ENCODE results near the gene MTR.

Gene MTR

GRCh38 chr1:236795035-236795756, at the start of gene MTR:
Gene MTR (plus strand): TSS chr1:236795292. CDS start chr1:236795704, 412 bp downstream.
- DNase-seq = peak; percentile 80

GRCh38 chr1:236746785-236747184, 48.3 kb upstream of the MTR start:
- no peak for DNase-seq

- no peak for DNase-seq
Measured at GRCh38 chr1:236747311-236747985, 47.6 kb upstream of the MTR start.

GRCh38 chr1:236748268-236748870, 46.7 kb upstream of the MTR start:
- DNase-seq = no peak

GRCh38 chr1:236750928-236751327, 44.2 kb upstream of the MTR start:
- no peak for DNase-seq

- DNase-seq = no peak
Measured at GRCh38 chr1:236751385-236751784, 43.7 kb upstream of the MTR start.

GRCh38 chr1:236751935-236752334, 43.2 kb upstream of the MTR start:
- DNase-seq = no peak

GRCh38 chr1:236753516-236753915, 41.6 kb upstream of the MTR start:
- no peak for DNase-seq

GRCh38 chr1:236753964-236754363, 41.1 kb upstream of the MTR start:
- no peak for DNase-seq

GRCh38 chr1:236754525-236755210, 40.4 kb upstream of the MTR start:
- no peak for DNase-seq

- DNase-seq = no peak
Measured at GRCh38 chr1:236757640-236758039, 37.5 kb upstream of the MTR start.

GRCh38 chr1:236759252-236759859, 35.7 kb upstream of the MTR start:
- no peak for DNase-seq

- no peak for DNase-seq
Measured at GRCh38 chr1:236760480-236760879, 34.6 kb upstream of the MTR start.

- no peak for DNase-seq
Measured at GRCh38 chr1:236760986-236761385, 34.1 kb upstream of the MTR start.

- DNase-seq = no peak
Measured at GRCh38 chr1:236761397-236762132, 33.5 kb upstream of the MTR start.

GRCh38 chr1:236762410-236762809, 32.7 kb upstream of the MTR start:
- DNase-seq = no peak

- DNase-seq = no peak
Measured at GRCh38 chr1:236765831-236766230, 29.3 kb upstream of the MTR start.

- no peak for DNase-seq
Measured at GRCh38 chr1:236766506-236766905, 28.6 kb upstream of the MTR start.

- DNase-seq = no peak
Measured at GRCh38 chr1:236767276-236767675, 27.8 kb upstream of the MTR start.

- no peak for DNase-seq
Measured at GRCh38 chr1:236768601-236769000, 26.5 kb upstream of the MTR start.

GRCh38 chr1:236773919-236774318, 21.2 kb upstream of the MTR start:
- DNase-seq = no peak

- no peak for DNase-seq
Measured at GRCh38 chr1:236774926-236775325, 20.2 kb upstream of the MTR start.
